IMR-90 (cell line): Measurements from ENCODE around the gene SORL1. TPM values are rescaled to one million over a fixed set of nuclear protein-coding genes. Genes with fewer than 3 reads are reported as not detected.

Experiments used
- ATAC-seq: fragments of 200-7000 bp; cut with Tn5 transposase; 2 replicates; pipeline ENCODE4 v1.9.1; 2020; ENCODE audit warnings: low read depth, mild to moderate bottlenecking, moderate library complexity
- BruUV-seq: library from RNA; stranded (reverse); fragments of 400-500 nt; replicated peaks from 2 replicates; lab custom pipeline; 2021; lab: Mats Ljungman, UMichigan
- CTCF ChIA-PET: fragments of 300-600 bp; formaldehyde crosslinking; extraction: SDS; loops from one replicate; lab custom pipeline; 2021; ENCODE audit warnings: antibody characterized with exemption; lab: Yijun Ruan, JAX
- POLR2A ChIA-PET: fragments of 300-600 bp; sonication (Branson Sonifier 250); formaldehyde crosslinking; loops from one replicate; lab custom pipeline; 2022; ENCODE audit warnings: antibody characterized with exemption; ENCODE audit not compliant: unreplicated experiment; lab: Charles Lee
- DNase-seq: peaks from one replicate; pipeline ENCODE4 v3.0.0; 2013
- H2AFZ ChIP-seq: replicated peaks from 2 replicates; pipeline ENCODE3; 2013; ENCODE audit warnings: low read length, mild to moderate bottlenecking; ENCODE audit not compliant: poor library complexity
- H2AK5ac ChIP-seq: 2 replicates; pipeline ENCODE4 v1.6.1; 2013; ENCODE audit warnings: low read depth, low read length, inconsistent platforms
- H2AK9ac ChIP-seq: replicated peaks from 2 replicates; pipeline ENCODE3; 2013; ENCODE audit warnings: mild to moderate bottlenecking, low read depth, low read length, moderate library complexity; ENCODE audit not compliant: poor library complexity
- H2BK120ac ChIP-seq: 2 replicates; pipeline ENCODE4 v1.6.1; 2013; ENCODE audit warnings: low read depth, low read length, inconsistent platforms
- H2BK15ac ChIP-seq: 3 replicates; pipeline ENCODE4 v1.6.1; 2013; ENCODE audit warnings: low read depth, low read length, inconsistent platforms
- H2BK20ac ChIP-seq: 2 replicates; pipeline ENCODE4 v1.6.1; 2013; ENCODE audit warnings: low read depth, mild to moderate bottlenecking, inconsistent platforms, low read length, moderate library complexity
- H2BK5ac ChIP-seq: 2 replicates; pipeline ENCODE4 v1.6.1; 2013; ENCODE audit warnings: mild to moderate bottlenecking, low read depth, low read length, inconsistent platforms; ENCODE audit not compliant: poor library complexity, severe bottlenecking
- H3K14ac ChIP-seq: replicated peaks from 2 replicates; pipeline ENCODE4 v1.6.1; 2013; ENCODE audit warnings: low read depth, low read length, inconsistent platforms
- H3K18ac ChIP-seq: 2 replicates; pipeline ENCODE4 v1.6.1; 2013; ENCODE audit warnings: low read depth, low read length, control low read depth
- H3K23ac ChIP-seq: 2 replicates; pipeline ENCODE4 v1.6.1; 2013; ENCODE audit warnings: low read depth, low read length, inconsistent platforms
- H3K27ac ChIP-seq: 2 replicates; pipeline ENCODE4 v1.5.1; 2013; ENCODE audit warnings: mild to moderate bottlenecking, control low read depth, low read length; ENCODE audit not compliant: insufficient read depth
- H3K27me3 ChIP-seq: 2 replicates; pipeline ENCODE4 v1.6.1; 2013; ENCODE audit warnings: low read length; ENCODE audit not compliant: control insufficient read depth, insufficient read depth
- H3K36me3 ChIP-seq: 2 replicates; pipeline ENCODE4 v1.6.1; 2013; ENCODE audit warnings: low read length, mixed read lengths; ENCODE audit not compliant: control insufficient read depth, insufficient read depth
- H3K4ac ChIP-seq: 2 replicates; pipeline ENCODE4 v1.6.1; 2013; ENCODE audit warnings: low read depth, low read length, inconsistent platforms
- H3K4me1 ChIP-seq: 2 replicates; pipeline ENCODE4 v1.6.1; 2013; ENCODE audit warnings: low read length, mixed read lengths; ENCODE audit not compliant: control insufficient read depth, insufficient read depth
- H3K4me2 ChIP-seq: 2 replicates; pipeline ENCODE4 v1.6.1; 2013; ENCODE audit warnings: low read depth, mild to moderate bottlenecking, control low read depth, low read length, moderate library complexity
- H3K4me3 ChIP-seq: 2 replicates; pipeline ENCODE4 v1.5.1; 2013; ENCODE audit warnings: low read depth, mild to moderate bottlenecking, control low read depth, low read length, moderate library complexity; ENCODE audit not compliant: insufficient read depth
- H3K56ac ChIP-seq: 2 replicates; pipeline ENCODE4 v1.6.1; 2013; ENCODE audit warnings: low read length, inconsistent platforms; ENCODE audit not compliant: insufficient read depth; ENCODE audit errors: extremely low read depth
- H3K79me1 ChIP-seq, 2 experiments: 2 replicates each; pipeline ENCODE4 v1.6.1; 2013; ENCODE audit warnings: low read length in 2 of 2, inconsistent platforms in 1 of 2, low read depth in 1 of 2
- H3K9ac ChIP-seq: 2 replicates; pipeline ENCODE4 v1.6.1; 2013; ENCODE audit warnings: low read depth, low read length, control low read depth
- H3K9me1 ChIP-seq: 2 replicates; pipeline ENCODE4 v1.6.1; 2013; ENCODE audit warnings: low read length, inconsistent platforms; ENCODE audit not compliant: insufficient read depth
- H3K9me3 ChIP-seq: 2 replicates; pipeline ENCODE4 v1.6.1; 2013; ENCODE audit warnings: low read length; ENCODE audit not compliant: control insufficient read depth, insufficient read depth
- H4K20me1 ChIP-seq: 2 replicates; pipeline ENCODE4 v1.6.1; 2013; ENCODE audit warnings: low read length, inconsistent platforms; ENCODE audit not compliant: insufficient read depth
- H4K5ac ChIP-seq: 2 replicates; pipeline ENCODE4 v1.6.1; 2013; ENCODE audit warnings: mild to moderate bottlenecking, low read depth, low read length, control low read depth
- H4K8ac ChIP-seq, 2 experiments: 2 replicates each; pipeline ENCODE4 v1.6.1; 2013; ENCODE audit warnings: low read depth in 2 of 2, low read length in 2 of 2, control low read depth in 1 of 2, inconsistent platforms in 1 of 2
- H4K91ac ChIP-seq: 2 replicates; pipeline ENCODE4 v1.6.1; 2013; ENCODE audit warnings: low read depth, low read length, inconsistent platforms; ENCODE audit not compliant: insufficient read depth
- BHLHE40 ChIP-seq: fragments of 150-350 bp; IDR thresholded peaks from 2 replicates; pipeline ENCODE4 v1.6.1; 2016; ENCODE audit warnings: mild to moderate bottlenecking, low read depth, low read length
- CEBPB ChIP-seq: IDR thresholded peaks from 2 replicates; pipeline ENCODE4 v1.6.1; 2012; ENCODE audit warnings: low read depth, low read length, improper control_type of control experiment
- CHD1 ChIP-seq: IDR thresholded peaks from 2 replicates; pipeline ENCODE4 v1.6.1; 2012; ENCODE audit warnings: low read depth, low read length, improper control_type of control experiment
- FOS ChIP-seq: fragments of 150-350 bp; IDR thresholded peaks from 2 replicates; pipeline ENCODE4 v1.6.1; 2016; ENCODE audit warnings: low read depth, low read length
- MAFK ChIP-seq: IDR thresholded peaks from 2 replicates; pipeline ENCODE4 v1.6.1; 2012; ENCODE audit warnings: low read depth, low read length, improper control_type of control experiment
- MAZ ChIP-seq: IDR thresholded peaks from 2 replicates; pipeline ENCODE4 v1.6.1; 2012; ENCODE audit warnings: low read depth, mild to moderate bottlenecking, low read length, improper control_type of control experiment, moderate library complexity, borderline replicate concordance
- MXI1 ChIP-seq: IDR thresholded peaks from 2 replicates; pipeline ENCODE4 v1.6.1; 2012; ENCODE audit warnings: low read depth, mild to moderate bottlenecking, low read length, moderate library complexity, borderline replicate concordance
- NFE2L2 ChIP-seq: fragments of 150-350 bp; IDR thresholded peaks from 2 replicates; pipeline ENCODE4 v1.6.1; 2016; ENCODE audit warnings: low read depth, mild to moderate bottlenecking, low read length
- POLR2A ChIP-seq: IDR thresholded peaks from 2 replicates; pipeline ENCODE4 v1.6.1; 2012; ENCODE audit warnings: mild to moderate bottlenecking, low read depth, low read length
- RAD21 ChIP-seq: IDR thresholded peaks from 2 replicates; pipeline ENCODE4 v1.6.1; 2012; ENCODE audit warnings: low read length, improper control_type of control experiment
- RCOR1 ChIP-seq: IDR thresholded peaks from 2 replicates; pipeline ENCODE4 v1.6.1; 2012; ENCODE audit warnings: mild to moderate bottlenecking, low read length, improper control_type of control experiment; ENCODE audit not compliant: insufficient replicate concordance
- RFX5 ChIP-seq: IDR thresholded peaks from 2 replicates; pipeline ENCODE4 v1.8.0; 2012; ENCODE audit warnings: low read depth, mild to moderate bottlenecking, low read length, moderate library complexity
- SMC3 ChIP-seq: fragments of 150-350 bp; IDR thresholded peaks from 2 replicates; pipeline ENCODE4 v1.6.1; 2016; ENCODE audit warnings: low read depth, mild to moderate bottlenecking, antibody characterized with exemption, low read length, moderate library complexity
- USF2 ChIP-seq: fragments of 150-350 bp; IDR thresholded peaks from 2 replicates; pipeline ENCODE4 v1.6.1; 2017; ENCODE audit warnings: mild to moderate bottlenecking, antibody characterized with exemption, low read length, low read depth
- WGBS, 2 experiments: methylation state at CpG; one replicate each; pipeline versions ENCODE4 v1.1.5 to v1.1.7; 2013; ENCODE audit warnings: missing lambda C conversion rate in 2 of 2; ENCODE audit not compliant: insufficient read length in 1 of 2; ENCODE audit errors: extremely low coverage in 2 of 2; 5-methylcytosine and 5-hydroxymethylcytosine counted together
- dilution Hi-C: fragments of 300-500 bp; cut with HindIII; formaldehyde crosslinking; loops from one replicate; pipeline ENCODE4 v1.14.3; 2018; ENCODE audit warnings: low sequenced_read_pairs; ENCODE audit not compliant: unreplicated experiment
- in situ Hi-C: fragments of 300-500 bp; cut with MboI; formaldehyde crosslinking; loops from 3 replicates; pipeline ENCODE4 v1.14.3; 2019; ENCODE audit warnings: low sequenced_read_pairs, inconsistent platforms, mixed read lengths
- intact Hi-C: fragments of 100-400 bp; cut with micrococcal nuclease; formaldehyde crosslinking; loops from 2 replicates; pipeline ENCODE4 v1.10.0; 2022
- polyA plus RNA-seq, 3 experiments: library from polyadenylated mRNA; depleted of rRNA; stranded (reverse); fragments of >200 nt; gene quantifications; 2 replicates each; pipeline ENCODE4 v1.2.3, GENCODE V29; 2012; ENCODE audit warnings: low replicate concordance in 1 of 3
- total RNA-seq: library from RNA; depleted of rRNA; stranded (reverse); fragments of >200 nt; gene quantifications from 2 replicates; pipeline ENCODE4 v1.2.3, GENCODE V29; 2012

The SORL1 gene
- total and polyA plus RNA-seq, 2 of the 4 experiments (the other 2 are of a cell fraction): 1.0 to 2.0 TPM

GRCh38 chr11:121474680-121475079, 22.6 kb downstream of the SORL1 start:
- Histone ChIP-seq H2AFZ (no peak overlapping the region), H2AK9ac (no peak overlapping the region), H2AK5ac (no peak overlapping the region), H3K27ac (no peak overlapping the region), H3K79me1 (no peaks in the 10 kb centered on the region), H3K9me1 (peaks cover 5% of the 10 kb centered on the region), H3K9me3 (no peaks in the 10 kb centered on the region), H3K14ac (no peak overlapping the region), H3K4me3 (no peak overlapping the region), H3K4me2 (no peak overlapping the region), H3K18ac (no peak overlapping the region), H2BK15ac (no peak overlapping the region), H4K5ac (no peak overlapping the region), H3K4ac (no peak overlapping the region), H2BK20ac (no peak overlapping the region), H3K23ac (no peak overlapping the region), H3K4me1 (no peaks in the 10 kb centered on the region), H3K36me3 (no peaks in the 10 kb centered on the region), H3K27me3 (peaks cover 7% of the 10 kb centered on the region), H2BK120ac (no peak overlapping the region), H4K8ac (no peak overlapping the region), H2BK5ac (no peak overlapping the region), H4K20me1 (no peaks in the 10 kb centered on the region), H4K91ac (no peak overlapping the region), H3K9ac (no peak overlapping the region), H3K56ac (no peak overlapping the region)
- in situ Hi-C loops (loop anchor here (25.0 kb wide), 1 partner anchor 638 kb away; the partner anchor contains the start of gene BLID), dilution Hi-C loops (no loop called here), intact Hi-C loops (no loop called here)
- DNase-seq (no peak), ATAC-seq (no peak)
- BruUV-seq: no TSS peak
- whole genome bisulfite sequencing, 2 experiments: 100% methylated on average over 3 of the region's 7 CpGs; no CpG with 5 or more reads in 1 of the 2 experiments
- CTCF ChIA-PET: no interaction called here
- TF ChIP-seq CHD1 (no peak), RCOR1 (no peak), BHLHE40 (no peak), CEBPB (no peak), FOS (no peak), NFE2L2 (no peak), USF2 (no peak), POLR2A (no peak), RAD21 (no peak), MAFK (no peak), MAZ (no peak), SMC3 (no peak), MXI1 (no peak), RFX5 (no peak)
- POLR2A ChIA-PET: no interaction called here
